ENCODE results near the gene PSMB1. TPM values are rescaled to one million over a fixed set of nuclear protein-coding genes. Genes with fewer than 3 reads are reported as not detected.

Gene PSMB1
- total RNA-seq, 1 donor from 2014 or later: 420 TPM

DNA sequence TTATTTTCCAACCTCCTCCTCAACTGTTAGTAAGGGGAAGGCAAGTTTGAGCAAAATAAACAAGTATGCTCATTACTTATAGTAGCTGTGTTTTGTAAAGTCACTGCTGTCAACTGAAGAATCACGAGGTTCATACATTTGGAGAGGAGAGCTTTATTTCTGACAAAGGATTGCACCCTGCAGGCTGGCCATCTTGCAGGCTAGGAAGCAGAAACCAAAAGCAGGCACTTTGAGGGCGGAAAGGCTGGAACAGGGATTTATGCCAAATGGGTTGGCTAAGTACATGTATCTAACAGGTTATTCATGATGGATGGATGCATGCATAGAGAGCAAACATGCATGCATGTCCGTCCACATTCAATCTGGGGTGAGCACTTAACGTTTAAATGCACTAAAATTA is 46.7 kb downstream of the PSMB1 start:
- Histone ChIP-seq H3K4me1 (no peaks in the 10 kb centered on the region), H3K27me3 (peaks cover 11% of the 10 kb centered on the region), H3K36me3 (no peaks in the 10 kb centered on the region), H3K4me2 (no peak overlapping the region), H3K9ac (no peak overlapping the region), H3K4me3 (no peak overlapping the region), H3K27ac (no peak overlapping the region), H3K9me3 (ENCODE audit: low read depth) (no peaks in the 10 kb centered on the region), H3F3A (ENCODE audit: low read depth) (no peaks in the 10 kb centered on the region), H3K79me2 (ENCODE audit: low read depth) (no peaks in the 10 kb centered on the region), H2AFZ (replicated peaks) (no peak overlapping the region), H4K20me1 (ENCODE audit: low read depth) (no peaks in the 10 kb centered on the region)
- H3K4me1 Mint-ChIP-seq: no peaks in the 10 kb centered on the region
- TF ChIP-seq, protein P1, sequence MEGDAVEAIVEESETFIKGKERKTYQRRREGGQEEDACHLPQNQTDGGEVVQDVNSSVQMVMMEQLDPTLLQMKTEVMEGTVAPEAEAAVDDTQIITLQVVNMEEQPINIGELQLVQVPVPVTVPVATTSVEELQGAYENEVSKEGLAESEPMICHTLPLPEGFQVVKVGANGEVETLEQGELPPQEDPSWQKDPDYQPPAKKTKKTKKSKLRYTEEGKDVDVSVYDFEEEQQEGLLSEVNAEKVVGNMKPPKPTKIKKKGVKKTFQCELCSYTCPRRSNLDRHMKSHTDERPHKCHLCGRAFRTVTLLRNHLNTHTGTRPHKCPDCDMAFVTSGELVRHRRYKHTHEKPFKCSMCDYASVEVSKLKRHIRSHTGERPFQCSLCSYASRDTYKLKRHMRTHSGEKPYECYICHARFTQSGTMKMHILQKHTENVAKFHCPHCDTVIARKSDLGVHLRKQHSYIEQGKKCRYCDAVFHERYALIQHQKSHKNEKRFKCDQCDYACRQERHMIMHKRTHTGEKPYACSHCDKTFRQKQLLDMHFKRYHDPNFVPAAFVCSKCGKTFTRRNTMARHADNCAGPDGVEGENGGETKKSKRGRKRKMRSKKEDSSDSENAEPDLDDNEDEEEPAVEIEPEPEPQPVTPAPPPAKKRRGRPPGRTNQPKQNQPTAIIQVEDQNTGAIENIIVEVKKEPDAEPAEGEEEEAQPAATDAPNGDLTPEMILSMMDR (IDR thresholded peaks at IDR 0.05): no peak
- no peak for TF ChIP-seq EZH2 (IDR thresholded peaks at IDR 0.05)
- TF ChIP-seq EZH2phosphoT487 (IDR thresholded peaks at IDR 0.05): no peak
- H3K36me3 Mint-ChIP-seq: no peaks in the 10 kb centered on the region
- H3K27me3 Mint-ChIP-seq (ENCODE audit: insufficient read depth, low read depth): peaks cover 7% of the 10 kb centered on the region
- no peak overlapping the region for H3K27ac Mint-ChIP-seq
- no peak overlapping the region for H3K4me3 Mint-ChIP-seq
- no peak for DNase-seq (ENCODE audit: low spot score)
- peaks cover 16% of the 10 kb centered on the region for H3K9me3 Mint-ChIP-seq

- no peak for DNase-seq (ENCODE audit: low spot score)
- TF ChIP-seq, protein P1 (IDR thresholded peaks at IDR 0.05): no peak
- no peak for TF ChIP-seq EZH2 (IDR thresholded peaks at IDR 0.05)
- TF ChIP-seq EZH2phosphoT487 (IDR thresholded peaks at IDR 0.05): no peak
- Mint-ChIP-seq H3K4me3 (no peak overlapping the region), H3K36me3 (peaks cover 6% of the 10 kb centered on the region), H3K27ac (no peak overlapping the region), H3K4me1 (no peaks in the 10 kb centered on the region), H3K27me3 (ENCODE audit: insufficient read depth, low read depth) (peaks cover 7% of the 10 kb centered on the region), H3K9me3 (peaks cover 28% of the 10 kb centered on the region)
- H3F3A ChIP-seq (ENCODE audit: low read depth): no peaks in the 10 kb centered on the region
- H4K20me1 ChIP-seq (ENCODE audit: low read depth): no peaks in the 10 kb centered on the region
- no peaks in the 10 kb centered on the region for H3K9me3 ChIP-seq (ENCODE audit: low read depth)
- no peaks in the 10 kb centered on the region for H3K36me3 ChIP-seq
- peaks cover 11% of the 10 kb centered on the region for H3K27me3 ChIP-seq
- H3K27ac ChIP-seq: no peak overlapping the region
- no peak overlapping the region for H3K9ac ChIP-seq
- H3K79me2 ChIP-seq (ENCODE audit: low read depth): no peaks in the 10 kb centered on the region
- H3K4me2 ChIP-seq: no peak overlapping the region
- H3K4me1 ChIP-seq: no peaks in the 10 kb centered on the region
- no peak overlapping the region for H3K4me3 ChIP-seq
- H2AFZ ChIP-seq (replicated peaks): no peak overlapping the region
These were observed 47.8 kb downstream of the PSMB1 start for GRCh38 chr6:170505306-170505705.

DNA sequence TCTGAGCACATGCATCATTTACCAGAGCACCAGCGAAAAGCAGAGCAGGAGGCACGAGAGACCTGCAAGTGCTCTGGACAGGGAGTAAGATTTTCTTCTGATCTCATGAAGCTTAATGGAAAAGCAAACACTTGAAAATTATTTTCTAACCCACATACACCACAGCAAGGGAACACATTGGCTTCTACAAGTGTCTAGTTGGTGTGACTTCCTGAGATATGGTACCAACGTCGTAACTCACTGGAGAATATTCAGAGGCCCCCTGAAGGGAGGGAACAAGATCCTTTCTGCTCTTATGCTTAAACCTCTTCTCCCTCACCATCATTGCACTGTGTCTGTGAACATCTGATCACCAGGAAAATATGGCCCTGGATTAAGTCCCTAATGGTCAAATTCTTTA is 48.6 kb downstream of the PSMB1 start:
- Histone ChIP-seq H3K4me3 (no peak overlapping the region), H3K4me1 (no peaks in the 10 kb centered on the region), H3F3A (ENCODE audit: low read depth) (no peaks in the 10 kb centered on the region), H3K79me2 (ENCODE audit: low read depth) (no peaks in the 10 kb centered on the region), H2AFZ (replicated peaks) (no peak overlapping the region), H3K4me2 (no peak overlapping the region), H3K9me3 (ENCODE audit: low read depth) (no peaks in the 10 kb centered on the region), H3K27ac (no peak overlapping the region), H3K27me3 (peaks cover 11% of the 10 kb centered on the region), H3K36me3 (no peaks in the 10 kb centered on the region), H4K20me1 (ENCODE audit: low read depth) (no peaks in the 10 kb centered on the region), H3K9ac (no peak overlapping the region)
- no peaks in the 10 kb centered on the region for H3K4me1 Mint-ChIP-seq
- peaks cover 29% of the 10 kb centered on the region for H3K9me3 Mint-ChIP-seq
- TF ChIP-seq, protein P1 (IDR thresholded peaks at IDR 0.05): no peak
- TF ChIP-seq EZH2 (IDR thresholded peaks at IDR 0.05): no peak
- no peak for TF ChIP-seq EZH2phosphoT487 (IDR thresholded peaks at IDR 0.05)
- DNase-seq (ENCODE audit: low spot score): no peak
- no peak overlapping the region for H3K4me3 Mint-ChIP-seq
- peaks cover 6% of the 10 kb centered on the region for H3K36me3 Mint-ChIP-seq
- H3K27ac Mint-ChIP-seq: no peak overlapping the region
- H3K27me3 Mint-ChIP-seq (ENCODE audit: insufficient read depth, low read depth): peaks cover 13% of the 10 kb centered on the region
